Natural killer cell treated with Interleukin-12 subunit alpha and Interleukin-12 subunit beta and Interleukin-15 and Interleukin-18, amount 100 ng/mL, for 72 hours (primary cell): ENCODE results near the gene PCDHA7. TPM values are rescaled to one million over a fixed set of nuclear protein-coding genes. Genes with fewer than 3 reads are reported as not detected.

Experiments used
- total RNA-seq, 2 donors: library from RNA; stranded (reverse); gene quantifications; one replicate each; pipeline ENCODE4 v1.2.3, GENCODE V29; 2022

PCDHA7 gene
- total RNA-seq, 2 donors from 2014 or later = not detected

Other genes with a start within 250 kb of the PCDHA7 start
- gene CD14, start 201.1 kb upstream of the PCDHA7 start, total RNA-seq = under 1 TPM; 0.92 to 1.00 TPM
- gene TMCO6, start 194.8 kb upstream of the PCDHA7 start, total RNA-seq = 10 to 100 TPM; 11.6 to 30.3 TPM
- 10 to 100 TPM; 56.2 to 56.8 TPM for gene NDUFA2, start 186.6 kb upstream of the PCDHA7 start, total RNA-seq
- gene IK, start 186.4 kb upstream of the PCDHA7 start, total RNA-seq = 10 to 100 TPM; 78.9 to 93.2 TPM
- gene WDR55, start 169.4 kb upstream of the PCDHA7 start, total RNA-seq = 10 to 100 TPM; 43.7 to 52.7 TPM
- 1 to 10 TPM; 3.3 to 7.8 TPM for gene DND1, start 160.7 kb upstream of the PCDHA7 start, total RNA-seq
- 100 to 1,000 TPM; 104 to 113 TPM for gene HARS1, start 142.9 kb upstream of the PCDHA7 start, total RNA-seq
- gene HARS2, start 142.8 kb upstream of the PCDHA7 start, total RNA-seq = 10 to 100 TPM; 28.2 to 33.9 TPM
- gene ZMAT2, start 133.8 kb upstream of the PCDHA7 start, total RNA-seq = 10 to 100 TPM; 57.0 to 62.1 TPM
- not detected for gene PCDHA1, start 48.1 kb upstream of the PCDHA7 start, total RNA-seq
- gene PCDHA2, start 39.4 kb upstream of the PCDHA7 start, total RNA-seq = not detected
- not detected for gene PCDHA3, start 33.2 kb upstream of the PCDHA7 start, total RNA-seq
- gene PCDHA4, start 27.2 kb upstream of the PCDHA7 start, total RNA-seq = not detected
- gene PCDHA5, start 12.7 kb upstream of the PCDHA7 start, total RNA-seq = not detected
- not detected for gene PCDHA6, start 6.3 kb upstream of the PCDHA7 start, total RNA-seq
- not detected for gene PCDHA8, start 6.9 kb downstream of the PCDHA7 start, total RNA-seq
- not detected for gene PCDHA9, start 14.1 kb downstream of the PCDHA7 start, total RNA-seq
- gene PCDHA10, start 21.6 kb downstream of the PCDHA7 start, total RNA-seq = not detected
- gene PCDHA11, start 34.7 kb downstream of the PCDHA7 start, total RNA-seq = not detected
- not detected for gene PCDHA12, start 41.0 kb downstream of the PCDHA7 start, total RNA-seq
- gene PCDHA13, start 47.9 kb downstream of the PCDHA7 start, total RNA-seq = not detected
- gene PCDHAC1, start 92.0 kb downstream of the PCDHA7 start, total RNA-seq = not detected
- gene PCDHAC2, start 132.2 kb downstream of the PCDHA7 start, total RNA-seq = not detected
- gene PCDHB1, start 217.1 kb downstream of the PCDHA7 start, total RNA-seq = not detected